Activated CD8-positive, alpha-beta memory T cell treated with anti-CD3 and anti-CD28 coated beads, Interleukin-2, amount 50 U/mL, for 1 hour (primary cell): Measurements from ENCODE around the gene PMVK.

Experiments used
- DNase-seq: peaks from one replicate; pipeline ENCODE4 v3.0.0-alpha.2; 2020; ENCODE audit errors: extremely low read depth

Gene PMVK

DNA sequence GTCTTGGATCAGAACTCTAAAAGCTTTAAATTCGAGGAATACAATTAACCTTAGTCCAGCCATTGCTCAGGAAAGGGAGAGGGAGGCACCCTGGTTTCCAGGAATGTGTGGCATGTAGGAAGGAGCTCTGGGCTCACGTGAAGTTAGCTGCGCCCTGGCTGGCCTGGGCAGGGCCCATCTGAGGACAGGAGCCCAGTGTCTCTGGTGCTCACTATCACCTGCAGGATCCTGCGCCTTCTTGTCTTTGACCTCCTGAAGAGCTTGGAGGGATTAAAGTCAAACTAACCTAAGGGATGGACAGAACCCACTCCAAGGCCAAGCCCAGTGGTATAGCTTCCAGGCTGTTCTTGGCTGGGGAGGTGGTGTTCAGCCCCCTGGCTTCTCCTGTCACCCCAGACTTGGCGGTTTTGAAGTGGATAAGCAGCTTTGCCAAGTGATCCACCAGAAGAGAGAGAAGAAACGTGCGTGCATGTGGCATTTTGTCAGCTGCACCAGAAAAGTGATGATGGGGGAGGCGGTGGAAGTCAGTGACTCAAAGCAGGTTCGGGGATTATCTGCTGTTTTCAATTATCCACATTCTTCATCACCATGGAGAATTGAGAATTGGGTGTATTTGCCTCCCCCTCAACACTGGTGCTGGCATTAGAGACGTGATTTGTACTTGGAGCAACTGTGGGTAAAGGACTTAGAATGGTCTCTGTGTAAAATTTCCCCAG, 54.5 kb downstream of the PMVK start:
- no peak for DNase-seq

DNA sequence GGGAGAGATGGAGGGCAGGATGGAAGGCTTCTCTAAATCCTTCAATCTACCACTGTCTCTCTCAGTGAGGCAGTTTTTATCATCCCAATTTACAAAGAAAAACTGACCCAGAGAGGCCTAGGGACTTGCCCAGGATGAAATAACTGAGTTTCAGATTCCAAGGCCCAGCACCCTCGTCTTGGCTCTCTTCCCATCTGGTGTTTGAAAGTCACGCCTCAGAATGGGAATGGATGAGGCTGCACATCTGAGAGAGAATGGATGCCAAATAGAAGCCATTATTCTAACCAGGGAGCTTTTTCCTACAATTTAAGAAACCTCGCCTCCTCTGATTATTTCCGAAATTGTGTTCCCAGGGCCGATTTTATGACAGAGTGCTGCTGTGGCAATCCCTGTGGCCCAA, 55.8 kb downstream of the PMVK start:
- no peak for DNase-seq

DNA sequence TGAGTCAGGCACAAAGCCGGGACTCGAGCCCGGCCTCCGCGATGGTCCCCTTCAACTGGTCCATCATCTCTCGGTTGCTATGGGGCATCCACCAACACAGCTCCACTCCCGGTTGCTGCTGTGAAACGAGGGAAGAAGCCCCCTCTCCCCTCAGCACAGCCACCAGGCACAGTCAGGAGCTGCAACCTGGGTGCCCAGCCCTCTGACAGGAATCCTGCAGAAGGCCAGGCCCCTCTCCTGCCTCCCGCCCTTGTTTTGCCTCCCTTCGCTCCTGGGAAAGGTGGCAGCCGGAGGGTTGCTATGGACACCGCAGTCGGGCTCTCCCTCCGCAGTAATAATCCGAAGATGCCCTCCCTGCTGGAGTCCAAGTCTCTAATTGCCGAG, 57.5 kb downstream of the PMVK start:
- no peak for DNase-seq

DNA sequence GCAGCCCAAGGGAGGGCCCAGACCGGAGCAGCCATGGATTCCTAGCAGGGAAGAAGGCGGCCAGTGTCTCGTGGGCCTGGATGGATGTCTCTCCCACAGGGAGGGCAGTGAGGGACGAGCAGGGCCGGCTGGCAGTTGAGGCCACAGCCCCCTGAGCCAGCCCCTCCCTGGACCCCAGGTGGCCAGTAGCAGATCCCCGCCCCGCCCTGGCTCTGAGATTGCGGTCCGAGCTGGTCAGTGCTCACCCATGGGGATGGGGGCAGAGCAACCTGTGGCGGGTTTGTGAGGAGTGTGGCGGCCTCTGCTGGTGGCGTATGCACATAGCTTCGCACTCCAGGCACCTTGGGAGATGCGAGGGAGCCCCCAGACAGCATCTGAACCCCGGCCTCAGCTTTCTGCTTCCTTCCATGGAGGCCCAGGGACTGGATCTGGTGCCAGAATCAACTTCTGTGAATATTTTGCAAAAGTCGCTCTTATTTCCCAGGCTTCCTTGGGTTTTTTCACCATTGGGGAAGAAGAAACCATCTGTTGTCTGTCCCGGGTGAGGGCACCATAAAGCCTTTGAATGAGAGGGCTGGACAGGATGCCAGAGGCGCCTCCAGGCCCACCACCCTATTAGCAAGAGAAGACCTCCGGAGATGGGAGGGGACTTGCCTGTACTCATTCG, 58.0 kb downstream of the PMVK start:
- peak; percentile 28 for DNase-seq

DNA sequence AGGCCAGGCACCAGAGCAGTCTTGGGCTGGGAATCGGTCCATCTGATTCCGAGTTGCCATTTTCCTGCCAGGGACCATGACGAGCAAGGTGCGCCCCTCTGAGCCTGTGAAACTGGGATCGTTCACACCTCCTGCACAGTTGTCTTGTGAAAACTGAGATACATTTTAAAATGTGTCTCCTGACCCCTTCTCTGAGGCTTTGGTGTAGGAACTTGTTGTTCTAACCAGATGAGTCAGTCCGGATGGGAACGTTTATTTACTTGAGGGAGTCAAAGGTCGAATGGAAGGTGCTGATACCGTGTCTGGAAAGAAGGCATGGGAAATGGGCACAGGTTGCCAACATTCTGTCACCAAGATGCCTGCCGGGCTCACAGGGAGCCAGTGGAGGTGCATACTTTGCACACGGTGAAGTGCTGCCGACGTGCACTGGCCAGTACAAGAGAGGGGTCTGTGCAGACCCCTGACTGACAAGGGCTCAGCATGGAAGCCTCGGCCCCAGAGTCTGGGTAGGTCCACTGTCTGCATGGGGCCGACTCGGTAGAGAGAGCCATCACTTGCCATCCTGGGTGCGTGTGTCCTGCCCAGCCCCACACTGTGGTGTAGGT, 59.0 kb downstream of the PMVK start:
- no peak for DNase-seq

DNA sequence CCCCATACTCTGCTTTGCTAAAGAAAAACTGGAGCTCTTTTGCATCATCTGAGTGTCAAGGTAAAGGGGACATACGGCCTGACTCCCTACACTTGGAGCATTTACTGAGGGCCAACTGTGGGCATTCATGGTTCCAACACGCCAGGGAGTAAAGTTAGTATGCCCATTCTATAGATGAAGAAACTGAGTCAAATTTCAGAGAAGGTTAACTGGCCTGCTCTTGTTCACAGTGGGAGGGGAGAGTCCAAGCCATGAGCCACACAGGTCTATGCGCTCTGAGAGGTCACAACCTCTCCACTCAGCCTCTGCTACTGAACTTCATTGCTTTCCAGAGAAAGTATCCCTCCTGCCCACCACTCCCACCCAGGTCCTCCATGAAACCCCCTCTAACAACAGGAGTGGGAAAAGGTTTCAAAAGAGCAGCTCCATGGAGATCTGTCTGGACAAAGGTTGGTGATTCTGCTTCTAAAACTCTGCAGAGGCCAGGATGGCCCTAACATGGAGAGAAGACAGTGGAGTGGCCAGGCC, 59.6 kb downstream of the PMVK start:
- no peak for DNase-seq
